ENCODE data around the gene RHBDL3.
"Not testable (repeated sequence)": the region's sequence is repeated elsewhere in the genome, so short reads cannot be mapped to it uniquely, and the experiment has no call there.

DNA sequence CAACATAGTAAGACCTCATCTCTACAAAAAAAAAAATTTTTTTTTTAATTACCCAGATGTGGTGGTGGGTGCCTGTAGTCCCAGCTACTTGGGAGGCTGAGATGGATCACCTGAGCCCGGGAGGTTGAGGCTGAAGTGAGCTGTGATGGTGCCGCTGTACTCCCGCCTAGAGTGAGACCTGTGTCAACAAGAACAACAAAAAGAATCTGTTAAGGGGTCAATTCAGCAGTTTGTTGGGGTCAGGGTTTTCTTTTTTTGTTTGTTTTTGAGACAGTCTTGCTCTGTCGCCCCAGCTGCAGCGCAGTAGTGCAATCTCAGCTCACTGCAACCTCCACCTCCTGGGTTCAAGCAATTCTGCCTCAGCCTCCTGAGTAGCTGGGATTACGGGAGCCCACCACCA, 54.4 kb downstream of the RHBDL3 start:
- TF ChIP-seq CTCF (IDR thresholded peaks at IDR 0.05 in 2 of 3, conservative IDR thresholded peaks at IDR 0.05 in 1 of 3; ENCODE audit: control insufficient read depth in 2 of 3, extremely low read depth in 1 of 3, insufficient read depth in 1 of 3, low read depth in 3 of 3, low read length in 3 of 3); ATF7 (IDR thresholded peaks at IDR 0.05; ENCODE audit: low read depth): not testable (repeated sequence)
